ENCODE measurements around the gene TTC39B.

- TF ChIP-seq EZH2 (IDR thresholded peaks at IDR 0.05; ENCODE audit: borderline replicate concordance, low read depth, low read length, severe bottlenecking) = no peak
- TF ChIP-seq POLR2A (IDR thresholded peaks at IDR 0.05; ENCODE audit: low read depth, low read length) = no peak
Observed at GRCh38 chr9:15136646-15137045, 170.4 kb downstream of the TTC39B start.

All from endothelial cell of umbilical vein (primary cell).